H1 (cell line): ENCODE data around the gene SLIT3. TPM values are rescaled to one million over a fixed set of nuclear protein-coding genes. Genes with fewer than 3 reads are reported as not detected.

ENCODE experiments used
- CHD7 ChIP-seq: fragments of 300-600 bp; sonication (generic); IDR thresholded peaks from 2 replicates; pipeline ENCODE4 v1.7.1; 2012; ENCODE audit warnings: low read length, moderate library complexity, mild to moderate bottlenecking, inconsistent platforms; ENCODE audit not compliant: insufficient replicate concordance
- EP300 ChIP-seq, 2 experiments: IDR thresholded peaks; 1 replicate in 1 of 2; 2 replicates in 1 of 2; pipeline ENCODE4 v1.6.1; 2011 to 2012; ENCODE audit warnings: low read depth in 2 of 2, low read length in 2 of 2, mild to moderate bottlenecking in 2 of 2, borderline replicate concordance in 1 of 2, inconsistent platforms in 1 of 2, moderate library complexity in 1 of 2
- KDM4A ChIP-seq: IDR thresholded peaks from one replicate; pipeline ENCODE4 v1.7.1; 2012; ENCODE audit warnings: low read depth, mild to moderate bottlenecking, moderate library complexity, low read length, inconsistent platforms; ENCODE audit not compliant: severe bottlenecking
- RXRA ChIP-seq: IDR thresholded peaks from 2 replicates; pipeline ENCODE4 v1.6.1; 2011; ENCODE audit warnings: low read depth, mild to moderate bottlenecking, low read length, moderate library complexity; ENCODE audit not compliant: insufficient read depth
- SAP30 ChIP-seq: fragments of 300-600 bp; sonication (generic); IDR thresholded peaks from 2 replicates; pipeline ENCODE4 v1.7.1; 2012; ENCODE audit warnings: low read length, moderate library complexity, mild to moderate bottlenecking, inconsistent platforms; ENCODE audit not compliant: insufficient read depth, insufficient replicate concordance
- SRF ChIP-seq: IDR thresholded peaks from 2 replicates; pipeline ENCODE4 v1.6.1; 2011; ENCODE audit warnings: mild to moderate bottlenecking, low read depth, low read length, moderate library complexity
- TAF7 ChIP-seq: optimal IDR thresholded peaks from 2 replicates; pipeline ENCODE3; 2011; ENCODE audit warnings: low read depth, mild to moderate bottlenecking, inconsistent platforms, low read length, moderate library complexity, borderline replicate concordance
- YY1 ChIP-seq: IDR thresholded peaks from 2 replicates; pipeline ENCODE4 v1.6.1; 2011; ENCODE audit warnings: low read depth, mild to moderate bottlenecking, low read length
- polyA plus RNA-seq, 7 experiments: library from polyadenylated mRNA; depleted of rRNA in 3 of 7; stranded (reverse) in 5 of 7; unstranded in 2 of 7; fragments of >200 nt in 5 of 7; fragments of 200-250 nt in 2 of 7; gene quantifications; 1 replicate in 5 of 7; 2 replicates in 1 of 7; 4 replicates in 1 of 7; pipeline versions ENCODE4 v1.2.1 to v1.2.3, GENCODE V29; 2011 to 2013; ENCODE audit warnings: missing spikeins in 2 of 7, mixed read lengths in 2 of 7
- total RNA-seq: library from RNA; stranded (reverse); fragmentation: NEBNext Ultra II Directional; extraction: Animal tissue kit (Norgen Biotek cat#: 25700); gene quantifications from 2 replicates; pipeline ENCODE4 v1.2.1, GENCODE V29; 2021

The SLIT3 gene
- total and polyA plus RNA-seq, 2 of the 8 experiments (the other 6 are each of a cell fraction or from before 2014, with no cell fraction given) = 1.1 to 1.2 TPM

- TF ChIP-seq CHD7 (no peak), TAF7 (no peak), KDM4A (no peak), SAP30 (no peak), EP300 (IDR thresholded peaks at IDR 0.05; ENCODE audit: borderline replicate concordance in 1 of 2, low read depth in 2 of 2, low read length in 2 of 2) (no peak), SRF (no peak), RXRA (no peak), YY1 (no peak)
Measured at GRCh38 chr5:168780888-168781287, 520.1 kb downstream of the SLIT3 start (continued).
